Muscle of back (tissue), 11 donors: Measurements from ENCODE around the gene ARHGEF28. TPM values are rescaled to one million over a fixed set of nuclear protein-coding genes. Genes with fewer than 3 reads are reported as not detected.

Experiments used
- DNase-seq, 3 donors: peaks; one replicate each; pipeline versions ENCODE4 v3.0.0 to v3.0.0-alpha.2; 2013
- polyA plus RNA-seq, 10 donors: library from polyadenylated mRNA; unstranded; fragments of 120-200 nt; gene quantifications; one replicate each; pipeline ENCODE4 v1.2.1, GENCODE V29; 2013; ENCODE audit not compliant: insufficient read length in 10 of 10

Gene ARHGEF28
- polyA plus RNA-seq, 10 donors: 2.3 to 5.8 (median 4.0) TPM

- no peak for DNase-seq
These were observed 114.3 kb downstream of the ARHGEF28 start for GRCh38 chr5:73740274-73740790.

- no peak for DNase-seq
These were observed 117.2 kb downstream of the ARHGEF28 start for GRCh38 chr5:73743161-73743560.

- DNase-seq: no peak
These were observed 119.8 kb downstream of the ARHGEF28 start for GRCh38 chr5:73745836-73746235.

- DNase-seq: no peak
These were observed 120.6 kb downstream of the ARHGEF28 start for GRCh38 chr5:73746608-73747007.

- no peak for DNase-seq
These were observed 121.8 kb downstream of the ARHGEF28 start for GRCh38 chr5:73747696-73748380.

GRCh38 chr5:73748510-73749400, 122.8 kb downstream of the ARHGEF28 start:
- DNase-seq: peak in 2 of 3 donors; percentile 16 to 34

- no peak for DNase-seq
These were observed 123.7 kb downstream of the ARHGEF28 start for GRCh38 chr5:73749485-73750270.

- no peak for DNase-seq
These were observed 125.4 kb downstream of the ARHGEF28 start for GRCh38 chr5:73751254-73751914.

- DNase-seq: no peak
These were observed 128.3 kb downstream of the ARHGEF28 start for GRCh38 chr5:73754254-73754653.

GRCh38 chr5:73757416-73757815, 131.4 kb downstream of the ARHGEF28 start:
- DNase-seq: no peak

GRCh38 chr5:73759771-73760170, 133.8 kb downstream of the ARHGEF28 start:
- no peak for DNase-seq

- DNase-seq: no peak
These were observed 137.5 kb downstream of the ARHGEF28 start for GRCh38 chr5:73763300-73764032.

- DNase-seq: no peak
These were observed 138.6 kb downstream of the ARHGEF28 start for GRCh38 chr5:73764586-73764985.

GRCh38 chr5:73764996-73765395, 139.0 kb downstream of the ARHGEF28 start:
- DNase-seq: no peak

- DNase-seq: no peak
These were observed 140.9 kb downstream of the ARHGEF28 start for GRCh38 chr5:73766902-73767301.

GRCh38 chr5:73770172-73771025, 144.4 kb downstream of the ARHGEF28 start:
- no peak for DNase-seq

- DNase-seq: no peak
These were observed 148.9 kb downstream of the ARHGEF28 start for GRCh38 chr5:73774924-73775323.

GRCh38 chr5:73776405-73776804, 150.4 kb downstream of the ARHGEF28 start:
- no peak for DNase-seq

GRCh38 chr5:73777192-73777591, 151.2 kb downstream of the ARHGEF28 start:
- no peak for DNase-seq
